Measurements from ENCODE around the gene THSD4.
"Not testable (repeated sequence)": the region's sequence is repeated elsewhere in the genome, so short reads cannot be mapped to it uniquely, and the experiment has no call there.

The THSD4 gene

DNA sequence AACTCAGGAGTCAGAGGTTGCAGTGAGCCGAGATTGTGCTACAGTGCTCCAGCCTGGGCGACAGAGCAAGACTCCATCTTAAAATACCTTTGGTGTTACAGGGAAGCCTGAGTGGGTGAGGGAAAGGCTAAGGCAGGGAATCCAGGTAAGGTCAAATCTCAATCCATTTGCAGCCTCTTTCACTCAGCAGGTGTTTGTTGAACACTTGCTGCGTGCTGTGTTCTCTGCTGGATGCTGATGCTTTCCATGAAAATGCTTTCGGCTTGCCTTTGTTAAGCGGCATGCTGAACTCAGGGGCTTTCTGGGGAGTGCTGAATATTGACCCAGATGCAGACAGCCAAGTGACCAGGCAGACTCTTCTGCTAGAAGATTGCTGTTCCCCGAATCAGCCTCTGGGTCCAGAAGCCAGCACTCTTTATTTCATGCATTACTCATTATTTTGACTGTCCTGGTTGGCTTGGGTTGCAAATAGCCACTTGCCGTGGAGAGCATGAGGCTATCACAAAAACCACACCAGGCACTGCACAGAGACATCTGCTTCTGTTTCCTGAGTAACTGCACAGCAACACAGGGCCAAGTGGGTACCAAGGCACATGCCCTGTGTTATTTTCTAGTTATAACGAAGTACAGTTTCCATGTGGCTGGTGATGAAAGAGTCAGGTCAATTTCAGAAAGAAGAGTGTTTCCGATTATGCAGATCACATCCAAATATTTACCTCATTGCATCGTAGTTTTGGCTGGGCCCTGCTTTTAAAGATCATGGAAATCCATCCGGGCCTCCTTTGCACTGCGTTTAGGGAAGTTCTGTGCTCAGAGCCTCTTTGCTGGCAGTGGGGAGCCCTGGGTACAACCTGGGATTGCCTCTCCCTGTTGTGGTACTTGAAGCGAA is 88.6 kb downstream of the THSD4 start:
- no peak overlapping the region for H3K4me3 ChIP-seq (ENCODE audit: low read length)
- DNase-seq (ENCODE audit: low read depth, low spot score) = no peak

DNA sequence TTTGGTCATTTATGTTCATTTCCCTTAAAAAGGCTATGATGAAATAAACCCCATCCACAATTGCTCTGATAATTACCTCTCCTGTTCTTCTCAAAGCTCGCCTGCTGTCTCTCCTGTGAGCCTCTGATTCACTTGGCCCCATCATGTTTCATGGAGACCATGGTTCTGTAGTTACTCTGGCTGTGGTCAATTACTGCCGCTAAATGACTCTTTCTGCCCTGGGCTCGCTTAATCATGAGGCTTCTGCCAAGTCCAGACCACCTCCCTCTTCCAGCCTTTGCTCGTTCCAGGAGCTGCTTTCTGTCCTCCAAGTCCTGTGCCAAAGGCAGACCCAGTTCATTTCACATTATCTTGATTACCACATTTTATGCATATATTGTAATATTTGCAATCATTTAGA is 91.9 kb downstream of the THSD4 start:
- H3K4me3 ChIP-seq (ENCODE audit: low read length) = no peak overlapping the region
- DNase-seq (ENCODE audit: low read depth, low spot score) = no peak

DNA sequence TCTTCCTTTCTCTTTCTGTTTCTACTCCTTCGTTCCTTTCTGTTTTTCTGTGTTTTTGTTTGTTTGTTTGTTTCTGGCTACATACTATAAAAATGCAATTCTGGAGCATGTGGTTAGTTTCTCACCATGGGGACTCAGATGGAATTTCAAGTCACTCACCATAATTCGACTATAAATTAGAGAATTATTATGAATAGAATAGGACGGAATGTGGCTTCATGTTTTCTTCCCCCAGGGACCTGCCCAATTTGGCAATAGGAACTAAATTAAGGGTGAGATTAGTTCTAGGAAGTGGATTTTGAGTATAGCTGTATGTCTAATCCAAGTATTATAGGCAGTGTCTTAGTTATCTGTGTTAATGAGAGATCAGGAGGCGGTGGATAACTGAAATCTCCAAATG is 96.9 kb downstream of the THSD4 start:
- no peak for DNase-seq (ENCODE audit: low read depth, low spot score)

DNA sequence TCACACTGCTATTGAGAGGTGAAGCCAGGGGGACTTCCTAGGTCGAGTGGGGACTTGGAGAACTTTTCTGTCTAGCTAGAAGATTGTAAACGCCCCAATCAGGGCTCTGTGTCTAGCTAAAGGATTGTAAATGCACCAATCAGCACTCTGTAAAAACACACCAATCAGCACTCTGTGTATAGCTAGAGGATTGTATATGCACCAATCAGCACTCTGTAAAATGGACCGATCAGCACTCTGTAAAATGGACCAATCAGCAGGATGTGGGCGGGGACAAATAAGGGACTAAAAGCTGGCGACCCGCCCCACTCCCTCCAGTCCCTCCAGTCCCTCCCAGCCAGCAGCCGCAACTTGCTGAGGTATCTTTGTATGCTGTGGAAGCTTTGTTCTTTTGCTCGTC is 98.7 kb downstream of the THSD4 start:
- not testable (repeated sequence) for H3K4me3 ChIP-seq (ENCODE audit: low read length); DNase-seq (ENCODE audit: low read depth, low spot score)

More for the DNA sequence above, 96.9 kb downstream of the THSD4 start:
- no peak overlapping the region for H3K4me3 ChIP-seq (ENCODE audit: low read length)

DNA sequence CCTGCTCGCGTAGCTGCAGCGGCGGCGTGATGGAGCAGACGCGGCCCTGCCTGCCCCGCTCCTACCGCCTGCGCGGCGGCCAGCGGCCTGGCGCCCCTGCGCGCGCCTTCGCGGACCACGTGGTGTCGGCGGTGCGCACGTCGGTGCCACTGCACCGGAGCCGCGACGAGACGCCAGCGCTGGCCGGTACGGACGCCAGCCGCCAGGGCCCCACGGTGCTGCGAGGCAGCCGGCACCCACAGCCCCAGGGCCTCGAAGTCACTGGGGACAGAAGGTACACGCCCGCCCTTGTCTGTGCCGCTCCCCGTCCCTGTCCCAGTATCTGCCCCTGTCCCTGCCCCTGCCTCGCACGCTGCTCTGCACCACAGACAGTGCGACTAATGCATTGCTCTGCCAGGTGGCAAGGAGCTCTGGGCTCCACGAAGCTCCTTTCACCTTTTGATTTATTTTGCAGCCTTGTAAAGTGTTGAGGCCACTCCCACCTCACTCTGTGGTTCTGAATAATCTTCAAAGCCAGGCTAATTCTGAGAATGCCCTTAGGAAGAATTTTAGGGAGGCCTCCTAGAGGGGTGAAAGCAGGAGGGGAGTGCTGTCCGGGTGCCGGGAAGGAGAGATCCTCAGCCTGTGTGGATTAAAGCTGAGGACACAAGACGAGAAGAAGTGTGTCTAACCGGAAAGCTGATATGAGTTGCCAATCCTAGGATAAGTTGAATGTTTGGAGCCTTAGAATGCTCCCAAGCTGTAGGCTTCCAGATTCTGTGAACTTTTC is 100.0 kb downstream of the THSD4 start:
- no peak overlapping the region for H3K4me3 ChIP-seq (ENCODE audit: low read length)
- no peak for DNase-seq (ENCODE audit: low read depth, low spot score)

DNA sequence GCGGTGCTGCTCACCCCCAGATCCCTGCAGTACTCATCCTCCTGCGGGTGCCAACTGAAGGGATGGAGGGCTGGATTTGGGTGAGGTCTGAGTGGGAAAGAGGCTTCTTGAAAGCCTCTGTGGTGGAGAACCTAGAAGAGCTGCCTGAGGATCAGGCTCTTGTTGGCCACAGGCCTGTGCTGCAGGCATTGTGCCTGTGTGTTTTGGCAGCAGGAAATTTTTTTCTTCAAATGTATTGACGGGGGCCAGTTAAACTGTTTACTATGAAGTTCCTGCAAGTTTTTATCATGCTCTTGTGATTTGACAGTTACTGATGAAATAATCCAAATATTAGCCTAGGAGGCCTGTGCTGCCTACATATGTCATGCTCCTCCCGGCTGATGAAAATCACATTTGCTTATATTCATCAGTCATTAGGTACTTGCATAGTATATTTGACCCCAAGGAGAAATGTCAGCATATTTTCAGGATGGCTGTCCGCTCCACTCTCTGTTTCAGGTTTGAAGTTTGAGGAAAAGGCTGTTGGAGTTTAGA is 103.1 kb downstream of the THSD4 start:
- H3K4me3 ChIP-seq (ENCODE audit: low read length) = no peak overlapping the region
- no peak for DNase-seq (ENCODE audit: low read depth, low spot score)

DNA sequence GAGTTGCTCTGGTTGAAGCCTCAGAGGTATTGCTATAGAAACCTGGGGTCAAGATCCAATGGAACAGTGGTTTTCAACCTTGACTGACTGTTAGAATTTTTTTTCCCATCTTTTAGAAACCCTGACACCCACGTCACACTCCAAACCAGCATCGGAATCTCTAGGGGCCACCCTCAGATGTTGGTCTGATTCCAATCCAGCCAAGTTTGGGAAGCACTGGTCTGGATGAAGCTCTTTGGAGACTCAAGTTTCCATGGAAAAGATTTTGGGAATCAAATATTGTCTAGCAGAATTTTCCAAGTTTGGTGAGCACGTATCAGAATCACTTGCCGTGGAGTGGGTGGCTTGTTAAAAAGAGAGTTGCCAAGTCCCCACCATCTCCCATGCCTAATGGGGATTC is 103.8 kb downstream of the THSD4 start:
- DNase-seq (ENCODE audit: low read depth, low spot score) = no peak
- no peak overlapping the region for H3K4me3 ChIP-seq (ENCODE audit: low read length)

DNA sequence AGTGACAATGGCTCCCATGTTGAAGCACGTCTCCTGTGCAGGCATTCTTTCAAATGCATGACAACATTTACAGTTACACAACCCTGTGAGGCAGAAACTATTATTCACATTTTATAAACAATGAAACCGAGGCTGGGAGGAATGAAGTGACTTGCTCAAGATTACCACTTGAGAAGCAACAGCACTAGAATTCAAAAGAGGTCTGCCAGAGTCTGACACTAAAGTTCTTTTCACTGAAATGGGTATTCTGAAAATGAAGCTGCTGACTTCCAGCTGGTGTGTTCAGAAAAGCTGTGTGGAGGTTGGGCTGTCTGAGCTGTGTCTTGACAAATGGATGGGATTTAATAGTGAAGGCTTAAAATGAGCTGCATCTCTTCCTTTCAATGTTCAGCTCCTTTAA is 104.4 kb downstream of the THSD4 start:
- no peak overlapping the region for H3K4me3 ChIP-seq (ENCODE audit: low read length)
- no peak for DNase-seq (ENCODE audit: low read depth, low spot score)

DNA sequence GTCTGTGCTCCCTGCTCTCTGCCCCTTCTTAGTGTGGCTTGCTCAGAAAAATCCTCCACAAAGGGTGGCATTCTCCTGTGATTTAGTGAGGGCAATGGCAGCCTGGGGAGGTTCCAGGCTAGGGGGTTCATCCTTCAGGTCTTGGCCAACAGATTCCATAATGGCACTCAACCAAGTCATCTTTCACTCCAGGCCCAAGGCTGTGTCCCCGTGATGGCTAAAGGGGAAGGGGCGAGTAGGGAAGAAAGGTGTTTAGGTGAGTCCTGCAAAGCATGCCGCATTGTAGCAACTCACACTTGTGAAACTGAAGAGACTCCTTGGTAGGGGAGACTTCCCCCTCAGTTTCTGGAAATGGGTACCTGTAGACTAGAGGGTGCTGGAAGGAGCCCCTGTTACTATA is 105.6 kb downstream of the THSD4 start:
- H3K4me3 ChIP-seq (ENCODE audit: low read length) = no peak overlapping the region
- DNase-seq (ENCODE audit: low read depth, low spot score) = no peak

DNA sequence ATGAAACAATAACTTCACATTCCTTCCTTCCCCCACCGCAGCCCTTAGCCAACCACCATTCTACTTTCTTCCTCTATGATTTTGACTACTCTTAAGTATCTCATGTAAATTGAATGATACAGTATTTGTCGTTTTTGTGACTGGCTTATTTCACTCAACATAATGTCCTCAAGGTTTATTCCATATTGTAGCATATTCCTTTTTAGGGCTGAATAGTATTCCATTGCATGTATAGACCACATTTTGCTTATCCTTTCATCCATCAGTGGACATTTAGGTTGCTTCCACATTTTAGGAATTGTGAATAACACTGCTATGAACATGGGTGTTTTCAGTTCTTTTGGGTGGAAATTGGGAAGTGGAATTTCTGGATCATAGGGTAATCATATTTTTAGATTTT is 106.1 kb downstream of the THSD4 start:
- no peak overlapping the region for H3K4me3 ChIP-seq (ENCODE audit: low read length)
- no peak for DNase-seq (ENCODE audit: low read depth, low spot score)

DNA sequence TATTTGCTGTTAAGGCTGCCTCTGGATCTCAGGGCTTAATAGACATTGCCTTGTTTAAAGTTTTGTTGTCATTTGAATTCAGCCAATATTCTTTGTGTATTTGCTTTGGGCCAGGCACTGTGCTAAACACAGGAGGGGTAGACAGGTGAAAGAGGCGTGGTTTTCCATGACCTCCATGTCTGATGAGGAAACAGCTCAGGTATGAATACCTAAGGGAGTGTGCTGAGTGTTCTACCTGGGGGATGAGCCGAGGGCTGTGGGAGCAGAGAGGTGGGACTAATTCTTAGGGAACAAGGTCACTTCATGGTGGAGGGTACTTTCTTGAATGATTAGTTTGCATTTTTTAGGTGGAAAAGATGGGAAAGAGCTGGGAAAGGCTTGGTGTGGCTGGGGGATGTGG is 108.2 kb downstream of the THSD4 start:
- H3K4me3 ChIP-seq (ENCODE audit: low read length) = no peak overlapping the region
- no peak for DNase-seq (ENCODE audit: low read depth, low spot score)

DNA sequence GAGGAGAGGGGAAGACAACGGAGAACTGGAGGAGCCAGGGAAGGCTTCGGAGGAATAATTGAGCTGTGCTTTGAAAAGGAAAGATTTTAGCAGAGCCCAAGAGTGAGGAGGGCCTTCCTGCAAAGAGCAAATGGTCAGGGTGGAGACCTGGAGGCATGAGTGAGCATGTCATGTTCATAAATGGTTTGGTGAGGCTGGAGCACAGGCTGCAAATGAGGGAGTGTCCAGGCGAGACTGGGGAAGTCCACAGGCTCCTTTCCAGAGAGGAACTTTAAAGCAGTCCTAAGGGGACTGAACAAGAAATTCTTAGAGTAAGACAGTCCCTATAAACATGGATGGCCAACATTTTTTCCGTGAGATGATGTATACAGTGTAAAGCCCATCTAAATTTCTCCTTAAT is 108.8 kb downstream of the THSD4 start:
- no peak for DNase-seq (ENCODE audit: low read depth, low spot score)
- no peak overlapping the region for H3K4me3 ChIP-seq (ENCODE audit: low read length)

DNA sequence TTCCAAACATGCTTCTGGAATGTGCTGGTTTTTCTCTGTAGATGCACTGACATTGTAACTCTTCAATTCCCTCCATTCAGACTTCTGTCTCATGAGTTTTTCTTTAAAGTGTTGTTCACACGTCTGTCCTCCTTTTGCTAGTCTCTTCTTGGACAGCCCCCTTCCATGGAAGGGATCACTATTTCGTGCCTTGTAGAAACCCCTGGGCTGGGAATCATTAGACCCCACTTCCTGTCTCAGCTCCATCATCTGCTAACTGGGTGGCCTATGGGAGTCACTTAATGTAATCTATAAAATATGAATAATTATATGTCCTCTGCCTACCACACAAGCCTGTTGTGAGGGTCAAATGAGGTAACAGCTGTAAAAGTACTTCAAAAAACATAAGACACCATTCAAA is 110.6 kb downstream of the THSD4 start:
- DNase-seq (ENCODE audit: low read depth, low spot score) = no peak
- no peak overlapping the region for H3K4me3 ChIP-seq (ENCODE audit: low read length)

DNA sequence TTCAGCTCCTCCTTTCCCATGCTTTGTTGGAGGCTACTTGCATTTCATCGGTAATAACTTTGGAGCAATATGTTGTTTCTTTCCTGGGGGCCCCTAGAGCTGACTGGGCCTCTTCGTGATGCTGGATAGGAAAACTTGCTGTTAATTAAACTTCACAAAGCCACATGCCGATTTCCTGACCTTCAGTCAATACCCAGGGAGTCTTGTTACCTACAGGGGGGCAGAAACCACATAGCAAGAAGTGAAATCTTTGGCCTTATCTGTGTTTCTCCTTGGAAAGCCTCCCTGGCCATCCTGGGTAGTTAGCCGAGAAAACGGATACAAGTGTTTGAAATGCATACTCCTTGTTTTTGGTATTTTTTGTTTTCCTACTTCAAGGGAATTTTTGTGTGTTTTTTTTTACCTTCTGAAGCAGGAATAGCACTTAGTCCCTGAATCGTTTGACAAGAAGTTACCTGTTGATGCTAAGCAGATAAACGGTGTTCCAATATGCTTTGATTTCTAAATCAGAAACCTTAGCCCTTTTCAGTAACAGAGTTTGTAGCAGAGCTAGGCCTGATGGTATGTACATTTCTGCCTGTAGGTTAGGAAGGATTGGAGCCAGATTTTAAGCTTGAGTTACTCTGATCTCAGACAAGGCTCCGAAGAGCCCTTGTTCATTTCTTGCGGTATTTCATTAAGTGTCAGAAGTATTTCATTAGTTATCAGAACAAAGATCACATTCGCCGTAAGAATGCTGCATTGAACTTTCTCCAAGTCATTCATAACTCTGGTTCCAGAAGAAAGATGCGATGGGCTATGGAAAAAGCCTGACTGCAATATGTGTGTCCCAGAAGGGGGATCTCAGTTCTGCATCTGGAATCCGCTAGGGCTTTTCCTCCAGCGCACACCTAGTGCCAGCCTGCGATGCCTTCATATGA is 111.5 kb downstream of the THSD4 start:
- DNase-seq (ENCODE audit: low read depth, low spot score) = no peak
- H3K4me3 ChIP-seq (ENCODE audit: low read length) = no peak overlapping the region

DNA sequence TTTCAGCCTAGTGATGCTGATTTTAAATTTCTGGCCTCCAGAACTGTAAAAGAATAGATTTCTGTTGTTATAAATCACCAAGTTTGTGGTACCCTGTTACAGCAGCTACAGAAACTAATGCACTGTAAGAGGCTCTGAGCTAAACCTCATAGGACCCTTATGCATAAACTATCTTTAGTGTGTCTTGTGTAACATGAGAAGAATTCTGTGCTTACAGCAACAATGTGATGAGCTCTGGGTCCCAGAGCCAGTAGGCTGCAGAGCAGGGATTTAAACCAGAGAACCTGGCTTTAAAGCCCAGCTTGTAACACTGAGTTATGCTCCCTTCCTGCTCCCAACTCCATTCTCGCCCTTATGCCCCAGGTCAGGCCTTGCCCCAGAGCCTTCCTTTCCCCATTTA is 113.1 kb downstream of the THSD4 start:
- no peak overlapping the region for H3K4me3 ChIP-seq (ENCODE audit: low read length)
- no peak for DNase-seq (ENCODE audit: low read depth, low spot score)

DNA sequence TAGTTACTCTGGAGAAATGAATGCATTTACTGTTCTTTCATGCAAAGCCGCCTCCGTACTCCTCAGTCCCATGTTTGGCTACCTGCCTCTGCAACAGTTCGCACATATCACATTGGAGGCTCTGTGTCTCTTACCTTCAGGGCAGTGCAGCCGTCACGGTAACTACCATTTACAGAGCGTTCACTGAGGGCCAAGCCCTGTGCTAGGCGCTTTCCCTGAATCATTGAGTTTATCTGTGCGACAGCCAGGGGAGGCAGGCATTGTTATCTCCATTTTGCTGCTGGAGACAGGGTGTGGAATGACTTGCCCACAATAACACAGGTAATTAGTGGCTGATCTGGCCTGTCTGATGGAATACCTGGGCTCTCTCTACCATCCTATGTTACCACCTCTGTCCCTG is 115.0 kb downstream of the THSD4 start:
- H3K4me3 ChIP-seq (ENCODE audit: low read length) = no peak overlapping the region
- DNase-seq (ENCODE audit: low read depth, low spot score) = no peak

DNA sequence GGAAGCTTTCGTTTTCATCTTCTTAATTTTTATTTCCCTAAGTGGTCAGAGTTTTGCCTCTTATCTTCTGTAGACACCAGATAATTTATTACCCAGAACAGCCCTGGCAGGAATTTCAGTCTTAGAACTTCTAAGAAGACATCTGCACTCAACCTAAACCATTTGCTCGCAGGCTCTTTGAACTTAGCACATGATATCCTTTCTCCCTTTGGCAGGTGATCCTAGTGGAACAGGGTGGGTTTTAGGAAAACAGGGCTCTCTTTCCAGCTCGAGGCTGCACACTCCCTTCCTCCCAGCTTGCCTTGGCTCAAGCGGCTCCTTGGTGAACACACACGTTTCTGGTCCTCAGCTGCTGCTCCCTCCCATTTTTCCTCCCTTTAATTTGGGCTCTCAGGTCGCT is 116.5 kb downstream of the THSD4 start:
- DNase-seq (ENCODE audit: low read depth, low spot score) = no peak
- no peak overlapping the region for H3K4me3 ChIP-seq (ENCODE audit: low read length)

DNA sequence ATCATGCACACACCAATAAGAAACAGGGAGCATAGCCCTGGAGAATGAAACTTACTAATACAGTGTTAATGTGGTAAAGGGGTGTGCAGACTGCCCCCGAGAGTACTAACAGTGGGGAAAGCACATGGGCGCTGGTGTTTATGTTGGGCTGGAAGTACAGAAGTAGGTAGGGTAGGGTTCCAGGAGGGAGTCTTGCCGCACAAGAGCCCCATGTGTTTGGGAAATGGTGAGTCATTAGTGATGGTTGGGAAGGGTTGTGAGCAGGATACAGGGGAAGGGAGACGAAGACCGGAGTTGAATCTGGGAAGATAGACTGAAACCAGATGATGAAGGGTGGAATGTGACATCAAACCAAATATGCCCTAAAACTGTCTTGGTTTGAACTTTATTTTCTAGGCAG is 117.1 kb downstream of the THSD4 start:
- no peak overlapping the region for H3K4me3 ChIP-seq (ENCODE audit: low read length)
- no peak for DNase-seq (ENCODE audit: low read depth, low spot score)

DNA sequence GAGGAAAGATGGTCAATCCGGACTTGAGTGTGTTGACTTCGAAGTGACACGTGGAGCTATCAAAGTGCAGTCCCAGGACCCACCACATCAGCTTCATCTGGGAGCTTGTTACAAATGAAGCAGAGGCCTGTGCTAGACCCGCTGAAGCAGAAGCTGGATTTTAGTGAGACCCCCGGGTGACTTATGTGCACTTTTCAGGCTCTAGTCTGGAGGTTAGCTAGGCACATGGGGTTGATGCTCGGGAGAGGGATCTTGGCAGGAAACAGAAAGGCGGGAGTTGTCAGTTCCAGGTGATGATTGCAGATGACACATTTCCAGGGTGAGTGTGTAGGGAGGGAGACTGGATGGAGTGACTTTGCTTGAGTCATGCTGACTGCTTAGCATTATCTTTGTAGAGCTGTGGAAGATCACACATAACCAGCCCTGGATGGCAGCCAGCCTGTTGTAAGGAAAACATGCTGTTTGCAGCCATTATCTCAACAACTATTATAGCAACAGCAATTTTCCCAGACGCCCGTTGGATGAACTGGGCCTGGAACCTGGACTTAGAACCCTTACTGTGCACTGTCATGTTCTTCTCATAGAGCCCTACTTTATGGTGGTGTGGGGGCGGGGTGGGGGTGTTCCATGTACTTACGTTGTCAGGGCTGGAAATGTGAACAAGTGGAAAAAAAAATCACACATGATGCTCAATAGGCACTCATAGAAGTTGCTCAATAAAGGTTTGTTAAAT is 122.4 kb downstream of the THSD4 start:
- DNase-seq (ENCODE audit: low read depth, low spot score) = no peak
- H3K4me3 ChIP-seq (ENCODE audit: low read length) = no peak overlapping the region

Data from Jurkat, Clone E6-1 (cell line).